ENCODE measurements around the gene GRIK1.

GRIK1 gene

GRCh38 chr21:29810871-29811270 is 128.9 kb downstream of the GRIK1 start:
- Histone ChIP-seq H3K9me3 (ENCODE audit: control insufficient read depth, insufficient read depth, low read depth, low read length) (no peaks in the 10 kb centered on the region), H3K4me3 (ENCODE audit: low read depth, low read length) (no peak overlapping the region), H3K27ac (ENCODE audit: extremely low read depth, low read depth, low read length) (no peak overlapping the region), H3K36me3 (ENCODE audit: control insufficient read depth in 2 of 2, insufficient read depth in 1 of 2, low read length in 2 of 2) (no peaks in the 10 kb centered on the region), H3K4me1 (ENCODE audit: control insufficient read depth, insufficient read depth, low read length) (no peaks in the 10 kb centered on the region)
- POLR2A ChIA-PET, result no interaction called here
- TF ChIP-seq ZBTB6 (tag by site-specific recombination; IDR thresholded peaks at IDR 0.05) (no peak), ZNF24 (tag by site-specific recombination; IDR thresholded peaks at IDR 0.05) (no peak), ZNF324 (tag by site-specific recombination; IDR thresholded peaks at IDR 0.05) (no peak), ZNF521 (tag by site-specific recombination; IDR thresholded peaks at IDR 0.05) (no peak), ZNF600 (tag by site-specific recombination; IDR thresholded peaks at IDR 0.05) (no peak), ZNF513 (tag by site-specific recombination; IDR thresholded peaks at IDR 0.05) (no peak), BCL11B (tag by site-specific recombination; IDR thresholded peaks at IDR 0.05; ENCODE audit: low read depth) (no peak), ZNF23 (tag by site-specific recombination; IDR thresholded peaks at IDR 0.05; ENCODE audit: borderline replicate concordance) (no peak)
- CTCF ChIA-PET, result no interaction called here

GRCh38 chr21:29808153-29808552 is 131.6 kb downstream of the GRIK1 start:
- H3K4me1 ChIP-seq (ENCODE audit: control insufficient read depth, insufficient read depth, low read length), result no peaks in the 10 kb centered on the region
- POLR2A ChIA-PET, result no interaction called here
- H3K27ac ChIP-seq (ENCODE audit: extremely low read depth, low read depth, low read length), result no peak overlapping the region
- H3K9me3 ChIP-seq (ENCODE audit: control insufficient read depth, insufficient read depth, low read depth, low read length), result no peaks in the 10 kb centered on the region
- TF ChIP-seq ZNF202 (tag by site-specific recombination; IDR thresholded peaks at IDR 0.05; ENCODE audit: borderline replicate concordance) (no peak), ZBTB6 (tag by site-specific recombination; IDR thresholded peaks at IDR 0.05) (no peak), ZNF548 (tag by site-specific recombination; IDR thresholded peaks at IDR 0.05) (no peak), KLF7 (tag by site-specific recombination; IDR thresholded peaks at IDR 0.05; ENCODE audit: borderline replicate concordance) (no peak), ZNF148 (tag by site-specific recombination; IDR thresholded peaks at IDR 0.05; ENCODE audit: borderline replicate concordance) (no peak), GLI2 (tag by site-specific recombination; IDR thresholded peaks at IDR 0.05; ENCODE audit: borderline replicate concordance, low read depth) (no peak), ZNF518A (tag by site-specific recombination; conservative IDR thresholded peaks at IDR 0.05; ENCODE audit: low read depth) (no peak), ZBTB10 (tag by site-specific recombination; IDR thresholded peaks at IDR 0.05) (no peak), ZNF26 (tag by site-specific recombination; IDR thresholded peaks at IDR 0.05) (no peak), ZFP37 (tag by site-specific recombination; IDR thresholded peaks at IDR 0.05) (no peak)
- CTCF ChIA-PET, result no interaction called here
- H3K36me3 ChIP-seq (ENCODE audit: control insufficient read depth in 2 of 2, insufficient read depth in 1 of 2, low read length in 2 of 2), result no peaks in the 10 kb centered on the region
- no peak overlapping the region for H3K4me3 ChIP-seq (ENCODE audit: low read depth, low read length)
